Muscle layer of duodenum (tissue), 2 donors: ENCODE results near the gene CCDC159.
A peak's percentile ranks its signal among the peaks of the same experiment; 100 is the strongest.
"Not testable (repeated sequence)": the region's sequence is repeated elsewhere in the genome, so short reads cannot be mapped to it uniquely, and the experiment has no call there.

Experiments
- H3K27ac ChIP-seq: one replicate; pipeline ENCODE4 v1.7.0; 2013; ENCODE audit warnings: mild to moderate bottlenecking, low read length
- H3K27me3 ChIP-seq: one replicate; pipeline ENCODE4 v1.7.0; 2013; ENCODE audit warnings: low read depth, mild to moderate bottlenecking, control low read depth, low read length
- H3K36me3 ChIP-seq, 2 donors: one replicate each; pipeline ENCODE4 v1.7.0; 2013; ENCODE audit warnings: low read length in 2 of 2, control low read depth in 1 of 2, mild to moderate bottlenecking in 1 of 2; ENCODE audit not compliant: insufficient read depth in 2 of 2, control insufficient read depth in 1 of 2
- H3K4me1 ChIP-seq, 2 donors: one replicate each; pipeline ENCODE4 v1.7.0; 2013; ENCODE audit warnings: low read length in 2 of 2, mild to moderate bottlenecking in 2 of 2, control low read depth in 1 of 2, moderate library complexity in 1 of 2; ENCODE audit not compliant: insufficient read depth in 2 of 2, control insufficient read depth in 1 of 2
- H3K4me3 ChIP-seq, 2 donors: one replicate each; pipeline ENCODE4 v1.7.0; 2013; ENCODE audit warnings: low read length in 2 of 2, low read depth in 1 of 2, mild to moderate bottlenecking in 1 of 2
- H3K9me3 ChIP-seq, 2 donors: one replicate each; pipeline ENCODE4 v1.7.0; 2013; ENCODE audit warnings: low read length in 2 of 2, control low read depth in 1 of 2, mild to moderate bottlenecking in 1 of 2; ENCODE audit not compliant: control insufficient read depth in 1 of 2
- donor health status: healthy.

CCDC159 gene

GRCh38 chr19:11373885-11374432 lies 27.6 kb downstream of the CCDC159 start:
- H3K4me3 ChIP-seq = peak overlapping the region; percentile 70 to 83
- peaks cover 17 to 39% of the 10 kb centered on the region in 2 donors for H3K4me1 ChIP-seq
- H3K27ac ChIP-seq = peak overlapping the region; percentile 53
- H3K36me3 ChIP-seq = peaks cover 0 to 8% of the 10 kb centered on the region in 2 donors
- H3K9me3 ChIP-seq = no peaks in the 10 kb centered on the region
- H3K27me3 ChIP-seq = no peaks in the 10 kb centered on the region

- H3K27me3 ChIP-seq = no peaks in the 10 kb centered on the region
Measured at GRCh38 chr19:11374433-11375142, 28.3 kb downstream of the CCDC159 start, which contains the start of gene SWSAP1. TSS of gene SWSAP1 (plus strand) at chr19:11374666. CDS start at chr19:11374681, 15 bp downstream.

GRCh38 chr19:11375143-11375948 lies 29.0 kb downstream of the CCDC159 start:
- Histone ChIP-seq H3K36me3 (peaks cover 0 to 8% of the 10 kb centered on the region in 2 donors), H3K4me3 (peak overlapping the region; percentile 70 to 83), H3K4me1 (peaks cover 17 to 43% of the 10 kb centered on the region in 2 donors), H3K27ac (peak overlapping the region; percentile 94), H3K9me3 (no peaks in the 10 kb centered on the region), H3K27me3 (no peaks in the 10 kb centered on the region)

More at GRCh38 chr19:11374433-11375142, 28.3 kb downstream of the CCDC159 start, which contains the start of gene SWSAP1:
- Histone ChIP-seq H3K9me3 (no peaks in the 10 kb centered on the region), H3K27ac (peak within 1 kb of the TSS; percentile 94), H3K4me1 (peaks cover 17 to 39% of the 10 kb centered on the region in 2 donors), H3K4me3 (peak within 1 kb of the TSS; percentile 70 to 83), H3K36me3 (peaks cover 0 to 8% of the 10 kb centered on the region in 2 donors)

GRCh38 chr19:11377237-11377636 lies 30.9 kb downstream of the CCDC159 start:
- peaks cover 0 to 8% of the 10 kb centered on the region in 2 donors for H3K36me3 ChIP-seq
- H3K27ac ChIP-seq = peak overlapping the region; percentile 60
- H3K4me3 ChIP-seq = no peak overlapping the region
- peaks cover 17 to 58% of the 10 kb centered on the region in 2 donors for H3K4me1 ChIP-seq
- no peaks in the 10 kb centered on the region for H3K9me3 ChIP-seq
- H3K27me3 ChIP-seq = no peaks in the 10 kb centered on the region

GRCh38 chr19:11377756-11378155 lies 31.4 kb downstream of the CCDC159 start:
- Histone ChIP-seq H3K27me3 (peaks cover 2% of the 10 kb centered on the region), H3K27ac (peak overlapping the region; percentile 60), H3K36me3 (peaks cover 0 to 8% of the 10 kb centered on the region in 2 donors), H3K4me3 (no peak overlapping the region), H3K4me1 (peaks cover 17 to 60% of the 10 kb centered on the region in 2 donors), H3K9me3 (no peaks in the 10 kb centered on the region)

- H3K27ac ChIP-seq = no peak overlapping the region
- H3K27me3 ChIP-seq = peaks cover 3% of the 10 kb centered on the region
- H3K9me3 ChIP-seq = no peaks in the 10 kb centered on the region
- peaks cover 0 to 8% of the 10 kb centered on the region in 2 donors for H3K36me3 ChIP-seq
- peaks cover 17 to 66% of the 10 kb centered on the region in 2 donors for H3K4me1 ChIP-seq
- H3K4me3 ChIP-seq = no peak overlapping the region
Measured at GRCh38 chr19:11378319-11379189, 32.2 kb downstream of the CCDC159 start.

GRCh38 chr19:11379269-11379845 lies 33.0 kb downstream of the CCDC159 start:
- H3K4me1 ChIP-seq = peaks cover 12 to 66% of the 10 kb centered on the region in 2 donors
- H3K9me3 ChIP-seq, H3K27ac ChIP-seq, H3K27me3 ChIP-seq, H3K4me3 ChIP-seq, H3K36me3 ChIP-seq: not testable (repeated sequence)

GRCh38 chr19:11379857-11380350 lies 33.6 kb downstream of the CCDC159 start:
- Histone ChIP-seq H3K4me3 (peak overlapping the region; percentile 66 to 79), H3K36me3 (peaks cover 0 to 8% of the 10 kb centered on the region in 2 donors), H3K9me3 (no peaks in the 10 kb centered on the region), H3K4me1 (peaks cover 12 to 65% of the 10 kb centered on the region in 2 donors), H3K27ac (no peak overlapping the region), H3K27me3 (peaks cover 3% of the 10 kb centered on the region)

- Histone ChIP-seq H3K9me3 (no peaks in the 10 kb centered on the region), H3K36me3 (peaks cover 0 to 8% of the 10 kb centered on the region in 2 donors), H3K4me1 (peaks cover 7 to 59% of the 10 kb centered on the region in 2 donors)
Measured at GRCh38 chr19:11380653-11381537, 34.6 kb downstream of the CCDC159 start.

More at GRCh38 chr19:11380653-11381537, 34.6 kb downstream of the CCDC159 start:
- Histone ChIP-seq H3K27ac (peak overlapping the region; percentile 70), H3K4me3 (peak overlapping the region; percentile 66 to 79), H3K27me3 (peaks cover 3% of the 10 kb centered on the region)
